GM21717 (cell line): ENCODE data around the gene DYNC2LI1.

Source experiments
- ATAC-seq: cut with Tn5 transposase; IDR thresholded peaks from one replicate; pipeline ENCODE4 v1.9.1; 2021; ENCODE audit warnings: mild to moderate bottlenecking, moderate library complexity; ENCODE audit not compliant: unreplicated experiment

Gene DYNC2LI1

GRCh38 chr2:43762286-43762685, 11.6 kb upstream of the DYNC2LI1 start:
- ATAC-seq, result no peak

GRCh38 chr2:43763091-43763490, 10.7 kb upstream of the DYNC2LI1 start:
- ATAC-seq, result no peak

- no peak for ATAC-seq
These were observed 9.6 kb upstream of the DYNC2LI1 start for GRCh38 chr2:43764086-43764705.

GRCh38 chr2:43766006-43766405, 7.8 kb upstream of the DYNC2LI1 start:
- no peak for ATAC-seq

GRCh38 chr2:43774617-43775016, 778 bp downstream of the DYNC2LI1 start:
- ATAC-seq, result no peak

- no peak for ATAC-seq
These were observed 2.5 kb downstream of the DYNC2LI1 start for GRCh38 chr2:43776324-43776723.

- ATAC-seq, result no peak
These were observed 3.6 kb downstream of the DYNC2LI1 start for GRCh38 chr2:43777306-43777926.

GRCh38 chr2:43778233-43778632, 4.4 kb downstream of the DYNC2LI1 start:
- ATAC-seq, result no peak

- ATAC-seq, result no peak
These were observed 14.1 kb downstream of the DYNC2LI1 start for GRCh38 chr2:43787895-43788294.

GRCh38 chr2:43788646-43789045, 14.8 kb downstream of the DYNC2LI1 start:
- ATAC-seq, result no peak

- ATAC-seq, result no peak
These were observed 16.3 kb downstream of the DYNC2LI1 start for GRCh38 chr2:43790147-43790546.

GRCh38 chr2:43791035-43791765, 17.4 kb downstream of the DYNC2LI1 start:
- ATAC-seq, result no peak

GRCh38 chr2:43792653-43793052, 18.8 kb downstream of the DYNC2LI1 start:
- no peak for ATAC-seq

GRCh38 chr2:43794956-43795355, 21.1 kb downstream of the DYNC2LI1 start:
- no peak for ATAC-seq

GRCh38 chr2:43796206-43796605, 22.4 kb downstream of the DYNC2LI1 start:
- ATAC-seq, result no peak

- no peak for ATAC-seq
These were observed 24.5 kb downstream of the DYNC2LI1 start for GRCh38 chr2:43798300-43798699.

- no peak for ATAC-seq
These were observed 27.1 kb downstream of the DYNC2LI1 start for GRCh38 chr2:43800894-43801293.

- ATAC-seq, result no peak
These were observed 28.3 kb downstream of the DYNC2LI1 start for GRCh38 chr2:43802135-43802534.

GRCh38 chr2:43803113-43803512, 29.3 kb downstream of the DYNC2LI1 start:
- no peak for ATAC-seq

GRCh38 chr2:43806719-43807031, 32.8 kb downstream of the DYNC2LI1 start:
- ATAC-seq, result no peak

- no peak for ATAC-seq
These were observed 36.6 kb downstream of the DYNC2LI1 start for GRCh38 chr2:43810452-43810851.

GRCh38 chr2:43810888-43811287, 37.0 kb downstream of the DYNC2LI1 start:
- no peak for ATAC-seq
